GM23338 (cell line): ENCODE results near the gene SEC11A.

Source experiments
- CREB1 ChIP-seq: fragments of 250-450 bp; sonication (Bioruptor Pico); IDR thresholded peaks from 2 replicates; pipeline ENCODE4 v1.5.0; 2020; ENCODE audit warnings: low read depth, mild to moderate bottlenecking, moderate library complexity
- CTCF ChIP-seq, 2 experiments: fragments of 200-600 bp in 1 of 2; sonication (generic) in 1 of 2; conservative IDR thresholded peaks; 2 replicates each; pipeline versions ENCODE4 v1.5.1 to v1.6.1; 2016 to 2017; ENCODE audit warnings: antibody characterized with exemption in 2 of 2, low read depth in 2 of 2, mild to moderate bottlenecking in 2 of 2, moderate library complexity in 1 of 2
- ETS1 ChIP-seq: IDR thresholded peaks from 2 replicates; pipeline ENCODE4 v1.6.1; 2016; ENCODE audit warnings: antibody characterized with exemption
- EZH2 ChIP-seq: fragments of 200-600 bp; sonication (generic); IDR thresholded peaks from one replicate; pipeline ENCODE4 v1.8.0; 2017; ENCODE audit warnings: antibody characterized with exemption, mild to moderate bottlenecking, low read depth; ENCODE audit not compliant: unreplicated experiment
- EZH2phosphoT487 ChIP-seq: fragments of 200-600 bp; sonication (generic); IDR thresholded peaks from one replicate; pipeline ENCODE4 v1.8.1; 2018; ENCODE audit warnings: antibody characterized with exemption; ENCODE audit not compliant: unreplicated experiment
- JUNB ChIP-seq: IDR thresholded peaks from one replicate; pipeline ENCODE4 v1.6.1; 2016; ENCODE audit warnings: antibody characterized with exemption; ENCODE audit not compliant: unreplicated experiment
- NANOG ChIP-seq: IDR thresholded peaks from 2 replicates; pipeline ENCODE4 v1.6.1; 2016; ENCODE audit warnings: antibody characterized with exemption, borderline replicate concordance
- POLR2AphosphoS5 ChIP-seq: IDR thresholded peaks from 2 replicates; pipeline ENCODE4 v1.6.1; 2016; ENCODE audit warnings: antibody characterized with exemption, low read depth
- REST ChIP-seq: IDR thresholded peaks from one replicate; pipeline ENCODE4 v1.6.1; 2018; ENCODE audit warnings: antibody characterized with exemption; ENCODE audit not compliant: unreplicated experiment
- STAT1 ChIP-seq: IDR thresholded peaks from one replicate; pipeline ENCODE4 v1.6.1; 2016; ENCODE audit warnings: antibody characterized with exemption; ENCODE audit not compliant: unreplicated experiment
- ZNF114 ChIP-seq: fragments of 250-450 bp; sonication (Bioruptor Pico); IDR thresholded peaks from 2 replicates; pipeline ENCODE4 v1.5.0; 2020; ENCODE audit warnings: mild to moderate bottlenecking, moderate library complexity
- ZNF331 ChIP-seq: fragments of 250-450 bp; sonication (Bioruptor Pico); IDR thresholded peaks from 2 replicates; pipeline ENCODE4 v1.5.0; 2020; ENCODE audit warnings: low read depth, mild to moderate bottlenecking, moderate library complexity
- ZNF462 ChIP-seq: fragments of 250-450 bp; sonication (Bioruptor Pico); IDR thresholded peaks from 2 replicates; pipeline ENCODE4 v1.5.0; 2020; ENCODE audit warnings: mild to moderate bottlenecking, moderate library complexity

GRCh38 chr15:84669726-84670125 lies 46.2 kb downstream of the SEC11A start:
- TF ChIP-seq POLR2AphosphoS5 (no peak), CTCF (conservative IDR thresholded peaks at IDR 0.05; ENCODE audit: low read depth in 2 of 2) (no peak), CREB1 (CRISPR knock-in tag) (no peak), EZH2 (no peak), ETS1 (no peak), ZNF114 (CRISPR knock-in tag) (no peak), REST (no peak), EZH2phosphoT487 (no peak), ZNF331 (CRISPR knock-in tag) (no peak), STAT1 (no peak), NANOG (no peak), JUNB (no peak), ZNF462 (CRISPR knock-in tag) (no peak)
